ENCODE measurements around the gene HIGD1B.

- TF ChIP-seq, protein P1, sequence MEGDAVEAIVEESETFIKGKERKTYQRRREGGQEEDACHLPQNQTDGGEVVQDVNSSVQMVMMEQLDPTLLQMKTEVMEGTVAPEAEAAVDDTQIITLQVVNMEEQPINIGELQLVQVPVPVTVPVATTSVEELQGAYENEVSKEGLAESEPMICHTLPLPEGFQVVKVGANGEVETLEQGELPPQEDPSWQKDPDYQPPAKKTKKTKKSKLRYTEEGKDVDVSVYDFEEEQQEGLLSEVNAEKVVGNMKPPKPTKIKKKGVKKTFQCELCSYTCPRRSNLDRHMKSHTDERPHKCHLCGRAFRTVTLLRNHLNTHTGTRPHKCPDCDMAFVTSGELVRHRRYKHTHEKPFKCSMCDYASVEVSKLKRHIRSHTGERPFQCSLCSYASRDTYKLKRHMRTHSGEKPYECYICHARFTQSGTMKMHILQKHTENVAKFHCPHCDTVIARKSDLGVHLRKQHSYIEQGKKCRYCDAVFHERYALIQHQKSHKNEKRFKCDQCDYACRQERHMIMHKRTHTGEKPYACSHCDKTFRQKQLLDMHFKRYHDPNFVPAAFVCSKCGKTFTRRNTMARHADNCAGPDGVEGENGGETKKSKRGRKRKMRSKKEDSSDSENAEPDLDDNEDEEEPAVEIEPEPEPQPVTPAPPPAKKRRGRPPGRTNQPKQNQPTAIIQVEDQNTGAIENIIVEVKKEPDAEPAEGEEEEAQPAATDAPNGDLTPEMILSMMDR (conservative IDR thresholded peaks at IDR 0.05 in 1 of 2, IDR thresholded peaks at IDR 0.05 in 1 of 2; ENCODE audit: low read depth in 1 of 2, low read length in 2 of 2): no peak
- no peak for TF ChIP-seq EZH2 (IDR thresholded peaks at IDR 0.05; ENCODE audit: low read length, missing control alignments)
Measured at GRCh38 chr17:44850612-44851011, 2.9 kb downstream of the HIGD1B start.

Measured in fibroblast of lung (primary cell).